ENCODE data around the gene DGCR2. TPM values are rescaled to one million over a fixed set of nuclear protein-coding genes. Genes with fewer than 3 reads are reported as not detected.

The DGCR2 gene
- total RNA-seq, 6 experiments from 2014 or later = 19.8 to 31.7 (median 24.7) TPM

GRCh38 chr22:19143967-19144400 lies 21.8 kb upstream of the DGCR2 start:
- WGBS (ENCODE audit: insufficient coverage, low coverage, low lambda C conversion rate, missing lambda C conversion rate) = 3% methylated on average over 14 of the region's 17 CpGs
- ATAC-seq (peak in 1 of 4 donors; percentile 3), DNase-seq (no peak)
- Histone ChIP-seq H3K9me3 (no peaks in the 10 kb centered on the region), H3K27me3 (peaks cover 0 to 5% of the 10 kb centered on the region in 2 donors), H3K4me1 (peaks cover 0 to 6% (median 3%) of the 10 kb centered on the region in 4 donors), H3K4me3 (peak overlapping the region; percentile 66 to 90 (median 80)), H3K27ac (peak overlapping the region; percentile 16 to 47 (median 20)), H3K36me3 (peaks cover 0 to 32% (median 13%) of the 10 kb centered on the region in 4 donors)
- no peak for TF ChIP-seq CTCF (IDR thresholded peaks at IDR 0.05)
- TF ChIP-seq POLR2A (IDR thresholded peaks at IDR 0.05) = no peak
- intact Hi-C loops (cut with DNase I) = no loop called here

DNA sequence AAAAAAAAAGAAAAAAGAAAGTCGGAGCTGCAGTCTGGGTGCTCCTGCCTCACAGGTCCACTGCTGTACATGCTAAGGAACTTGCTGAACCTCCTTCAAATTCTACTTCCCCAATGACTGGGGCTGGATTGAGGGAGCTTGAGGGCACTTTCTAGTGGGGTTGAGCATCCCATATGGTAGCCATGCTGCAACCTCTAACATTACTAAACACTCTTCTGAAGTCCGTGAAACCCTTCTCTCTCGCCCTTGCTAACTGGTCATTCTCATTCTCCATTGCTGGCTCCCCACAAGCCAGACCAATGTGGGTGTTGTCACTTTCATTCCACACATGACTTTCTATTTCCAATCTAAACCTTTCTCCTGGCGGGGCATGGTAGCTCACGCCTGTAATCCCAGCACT lies 21.0 kb upstream of the DGCR2 start:
- intact Hi-C loops (cut with DNase I) = no loop called here
- ATAC-seq = no peak

GRCh38 chr22:19142394-19142793 lies 20.2 kb upstream of the DGCR2 start:
- ATAC-seq (no peak), DNase-seq (no peak)
- TF ChIP-seq POLR2A (IDR thresholded peaks at IDR 0.05) (no peak), CTCF (IDR thresholded peaks at IDR 0.05) (no peak)
- peaks cover 0 to 37% (median 16%) of the 10 kb centered on the region in 4 donors for H3K36me3 ChIP-seq
- H3K4me3 ChIP-seq = no peak overlapping the region
- H3K27ac ChIP-seq = no peak overlapping the region
- H3K4me1 ChIP-seq = peaks cover 0 to 6% (median 3%) of the 10 kb centered on the region in 4 donors
- intact Hi-C loops (cut with DNase I) = no loop called here
- H3K9me3 ChIP-seq = no peaks in the 10 kb centered on the region
- WGBS (ENCODE audit: insufficient coverage, low coverage, low lambda C conversion rate, missing lambda C conversion rate) = no CpG with 5 or more reads among the region's 9 CpGs
- H3K27me3 ChIP-seq = no peaks in the 10 kb centered on the region

More for the DNA sequence above, 21.0 kb upstream of the DGCR2 start:
- no peak overlapping the region for H3K4me3 ChIP-seq
- no peak overlapping the region for H3K27ac ChIP-seq
- H3K27me3 ChIP-seq = no peaks in the 10 kb centered on the region
- WGBS (ENCODE audit: insufficient coverage, low coverage, low lambda C conversion rate, missing lambda C conversion rate) = 92% methylated on average over 4 of the region's 5 CpGs
- no peak for TF ChIP-seq CTCF (IDR thresholded peaks at IDR 0.05)
- TF ChIP-seq POLR2A (IDR thresholded peaks at IDR 0.05) = no peak
- no peak for DNase-seq
- H3K36me3 ChIP-seq = peaks cover 0 to 37% (median 16%) of the 10 kb centered on the region in 4 donors
- peaks cover 0 to 6% (median 3%) of the 10 kb centered on the region in 4 donors for H3K4me1 ChIP-seq
- no peaks in the 10 kb centered on the region for H3K9me3 ChIP-seq

DNA sequence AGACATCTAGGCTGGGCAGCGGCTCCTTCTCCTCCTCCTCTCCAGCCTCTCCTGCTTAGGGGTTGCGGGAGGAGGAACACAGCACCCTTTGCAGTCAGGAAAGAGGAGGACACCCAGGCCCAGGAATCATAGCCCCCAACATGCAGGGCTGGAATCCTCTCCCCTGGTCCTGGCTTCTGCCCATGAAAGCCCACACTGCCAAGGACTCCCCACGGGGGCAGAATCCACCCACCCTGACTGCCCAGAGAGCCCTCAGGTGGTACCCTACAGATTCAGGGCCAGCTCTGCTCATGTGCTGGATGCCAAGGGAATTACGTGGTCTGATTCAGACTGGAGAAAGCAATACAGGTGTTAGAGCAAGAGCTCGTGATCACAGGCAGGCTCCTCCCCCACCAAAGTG lies 17.8 kb upstream of the DGCR2 start:
- Histone ChIP-seq H3K36me3 (peaks cover 0 to 43% (median 20%) of the 10 kb centered on the region in 4 donors), H3K4me1 (peaks cover 0 to 6% (median 3%) of the 10 kb centered on the region in 4 donors), H3K27ac (no peak overlapping the region), H3K27me3 (no peaks in the 10 kb centered on the region), H3K4me3 (no peak overlapping the region), H3K9me3 (no peaks in the 10 kb centered on the region)
- ATAC-seq = no peak
- 50% methylated on average over 1 of the region's 5 CpGs for WGBS (ENCODE audit: insufficient coverage, low coverage, low lambda C conversion rate, missing lambda C conversion rate)
- no peak for DNase-seq
- TF ChIP-seq POLR2A (IDR thresholded peaks at IDR 0.05) = no peak
- no peak for TF ChIP-seq CTCF (IDR thresholded peaks at IDR 0.05)
- intact Hi-C loops (cut with DNase I) = no loop called here

DNA sequence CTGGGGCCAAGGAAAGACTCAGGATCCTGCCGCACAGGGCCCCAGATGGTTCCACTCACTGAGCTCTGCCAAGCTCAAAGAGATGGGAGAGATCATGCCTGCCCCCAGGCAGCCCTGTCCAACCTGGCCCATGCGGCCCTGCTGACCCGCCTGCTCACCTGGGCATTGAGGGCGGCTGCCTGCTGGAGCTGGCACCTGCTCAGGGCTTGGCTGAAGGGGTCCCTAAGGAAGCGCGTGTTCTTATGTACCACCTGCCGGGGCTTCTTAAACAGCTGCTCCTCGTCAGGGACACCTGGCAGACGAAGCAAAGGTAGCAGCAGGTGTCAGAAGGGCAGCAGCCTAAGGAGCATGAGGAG lies 16.8 kb upstream of the DGCR2 start:
- H3K36me3 ChIP-seq = peaks cover 0 to 53% (median 20%) of the 10 kb centered on the region in 4 donors
- DNase-seq (no peak), ATAC-seq (no peak)
- H3K4me1 ChIP-seq = peaks cover 0 to 6% (median 3%) of the 10 kb centered on the region in 4 donors
- no CpG with 5 or more reads among the region's 9 CpGs for WGBS (ENCODE audit: insufficient coverage, low coverage, low lambda C conversion rate, missing lambda C conversion rate)
- no peak overlapping the region for H3K27ac ChIP-seq
- no peaks in the 10 kb centered on the region for H3K9me3 ChIP-seq
- TF ChIP-seq CTCF (IDR thresholded peaks at IDR 0.05) (no peak), POLR2A (IDR thresholded peaks at IDR 0.05) (no peak)
- no peak overlapping the region for H3K4me3 ChIP-seq
- H3K27me3 ChIP-seq = no peaks in the 10 kb centered on the region
- intact Hi-C loops (cut with DNase I) = no loop called here
